ENCODE results near the gene ZNF655.

Gene ZNF655

DNA sequence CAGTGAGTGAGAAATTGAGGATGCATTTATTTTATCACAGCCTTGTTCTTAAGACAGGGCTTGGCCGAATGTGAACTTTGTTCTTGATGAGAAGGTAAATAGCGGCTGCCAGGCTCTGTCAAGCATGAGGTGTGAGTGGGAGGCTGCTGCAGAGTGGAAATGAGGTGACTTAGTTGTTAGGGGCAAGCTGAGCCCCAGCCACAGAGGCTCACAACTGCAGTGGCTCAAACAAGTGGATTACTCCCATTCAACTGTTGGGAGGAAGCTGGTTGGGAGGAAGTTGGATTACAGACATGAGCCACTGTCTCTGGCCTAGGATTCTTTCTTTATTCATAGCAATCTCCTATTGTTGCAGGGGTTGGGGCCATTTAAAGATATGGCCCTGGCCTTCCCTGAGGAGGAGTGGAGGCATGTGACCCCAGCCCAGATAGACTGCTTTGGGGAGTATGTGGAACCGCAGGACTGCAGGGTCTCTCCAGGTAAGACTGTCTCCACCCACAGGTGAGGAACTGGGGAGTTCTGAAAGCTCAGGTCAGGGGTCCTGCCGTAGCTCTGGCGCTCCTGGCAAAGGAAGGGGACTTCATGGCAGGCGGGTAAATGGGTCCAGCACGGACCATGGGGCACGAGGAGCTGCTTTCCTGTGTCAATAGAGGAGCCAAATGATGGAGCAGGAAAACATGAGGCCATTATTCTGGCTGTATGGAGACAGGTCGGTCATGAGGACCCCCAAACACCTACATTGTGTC, 65.4 kb downstream of the ZNF655 start:
- no peak for ATAC-seq
- TF ChIP-seq SNAI2 (CRISPR knock-in tag; IDR thresholded peaks at IDR 0.05) (no peak), BACH2 (CRISPR knock-in tag; IDR thresholded peaks at IDR 0.05; ENCODE audit: borderline replicate concordance) (no peak), OSR1 (CRISPR knock-in tag; IDR thresholded peaks at IDR 0.05) (no peak), ZFP30 (CRISPR knock-in tag; IDR thresholded peaks at IDR 0.05) (no peak), CSDC2 (CRISPR knock-in tag; IDR thresholded peaks at IDR 0.05) (no peak), ARNTL (CRISPR knock-in tag; IDR thresholded peaks at IDR 0.05; ENCODE audit: borderline replicate concordance, low read depth) (no peak), ZFP3 (CRISPR knock-in tag; IDR thresholded peaks at IDR 0.05) (no peak), ZC3H10 (CRISPR knock-in tag; IDR thresholded peaks at IDR 0.05) (no peak), TCF4 (CRISPR knock-in tag; IDR thresholded peaks at IDR 0.05; ENCODE audit: borderline replicate concordance) (no peak), ZNF70 (CRISPR knock-in tag; IDR thresholded peaks at IDR 0.05) (no peak), GLIS3 (CRISPR knock-in tag; IDR thresholded peaks at IDR 0.05) (no peak), ESRRG (CRISPR knock-in tag; IDR thresholded peaks at IDR 0.05) (no peak), ZNF8 (CRISPR knock-in tag; IDR thresholded peaks at IDR 0.05) (no peak), TOX (CRISPR knock-in tag; IDR thresholded peaks at IDR 0.05; ENCODE audit: borderline replicate concordance) (no peak), RARB (CRISPR knock-in tag; IDR thresholded peaks at IDR 0.05) (no peak), ISL1 (CRISPR knock-in tag; IDR thresholded peaks at IDR 0.05) (no peak)
- TF ChIP-seq, protein P1, sequence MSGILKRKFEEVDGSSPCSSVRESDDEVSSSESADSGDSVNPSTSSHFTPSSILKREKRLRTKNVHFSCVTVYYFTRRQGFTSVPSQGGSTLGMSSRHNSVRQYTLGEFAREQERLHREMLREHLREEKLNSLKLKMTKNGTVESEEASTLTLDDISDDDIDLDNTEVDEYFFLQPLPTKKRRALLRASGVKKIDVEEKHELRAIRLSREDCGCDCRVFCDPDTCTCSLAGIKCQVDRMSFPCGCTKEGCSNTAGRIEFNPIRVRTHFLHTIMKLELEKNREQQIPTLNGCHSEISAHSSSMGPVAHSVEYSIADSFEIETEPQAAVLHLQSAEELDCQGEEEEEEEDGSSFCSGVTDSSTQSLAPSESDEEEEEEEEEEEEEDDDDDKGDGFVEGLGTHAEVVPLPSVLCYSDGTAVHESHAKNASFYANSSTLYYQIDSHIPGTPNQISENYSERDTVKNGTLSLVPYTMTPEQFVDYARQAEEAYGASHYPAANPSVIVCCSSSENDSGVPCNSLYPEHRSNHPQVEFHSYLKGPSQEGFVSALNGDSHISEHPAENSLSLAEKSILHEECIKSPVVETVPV (CRISPR knock-in tag; IDR thresholded peaks at IDR 0.05), result no peak
- TF ChIP-seq, protein P2, sequence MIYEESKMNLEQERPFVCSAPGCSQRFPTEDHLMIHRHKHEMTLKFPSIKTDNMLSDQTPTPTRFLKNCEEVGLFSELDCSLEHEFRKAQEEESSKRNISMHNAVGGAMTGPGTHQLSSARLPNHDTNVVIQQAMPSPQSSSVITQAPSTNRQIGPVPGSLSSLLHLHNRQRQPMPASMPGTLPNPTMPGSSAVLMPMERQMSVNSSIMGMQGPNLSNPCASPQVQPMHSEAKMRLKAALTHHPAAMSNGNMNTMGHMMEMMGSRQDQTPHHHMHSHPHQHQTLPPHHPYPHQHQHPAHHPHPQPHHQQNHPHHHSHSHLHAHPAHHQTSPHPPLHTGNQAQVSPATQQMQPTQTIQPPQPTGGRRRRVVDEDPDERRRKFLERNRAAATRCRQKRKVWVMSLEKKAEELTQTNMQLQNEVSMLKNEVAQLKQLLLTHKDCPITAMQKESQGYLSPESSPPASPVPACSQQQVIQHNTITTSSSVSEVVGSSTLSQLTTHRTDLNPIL (CRISPR knock-in tag; IDR thresholded peaks at IDR 0.05; ENCODE audit: low read depth), result no peak
- TF ChIP-seq, protein P3, sequence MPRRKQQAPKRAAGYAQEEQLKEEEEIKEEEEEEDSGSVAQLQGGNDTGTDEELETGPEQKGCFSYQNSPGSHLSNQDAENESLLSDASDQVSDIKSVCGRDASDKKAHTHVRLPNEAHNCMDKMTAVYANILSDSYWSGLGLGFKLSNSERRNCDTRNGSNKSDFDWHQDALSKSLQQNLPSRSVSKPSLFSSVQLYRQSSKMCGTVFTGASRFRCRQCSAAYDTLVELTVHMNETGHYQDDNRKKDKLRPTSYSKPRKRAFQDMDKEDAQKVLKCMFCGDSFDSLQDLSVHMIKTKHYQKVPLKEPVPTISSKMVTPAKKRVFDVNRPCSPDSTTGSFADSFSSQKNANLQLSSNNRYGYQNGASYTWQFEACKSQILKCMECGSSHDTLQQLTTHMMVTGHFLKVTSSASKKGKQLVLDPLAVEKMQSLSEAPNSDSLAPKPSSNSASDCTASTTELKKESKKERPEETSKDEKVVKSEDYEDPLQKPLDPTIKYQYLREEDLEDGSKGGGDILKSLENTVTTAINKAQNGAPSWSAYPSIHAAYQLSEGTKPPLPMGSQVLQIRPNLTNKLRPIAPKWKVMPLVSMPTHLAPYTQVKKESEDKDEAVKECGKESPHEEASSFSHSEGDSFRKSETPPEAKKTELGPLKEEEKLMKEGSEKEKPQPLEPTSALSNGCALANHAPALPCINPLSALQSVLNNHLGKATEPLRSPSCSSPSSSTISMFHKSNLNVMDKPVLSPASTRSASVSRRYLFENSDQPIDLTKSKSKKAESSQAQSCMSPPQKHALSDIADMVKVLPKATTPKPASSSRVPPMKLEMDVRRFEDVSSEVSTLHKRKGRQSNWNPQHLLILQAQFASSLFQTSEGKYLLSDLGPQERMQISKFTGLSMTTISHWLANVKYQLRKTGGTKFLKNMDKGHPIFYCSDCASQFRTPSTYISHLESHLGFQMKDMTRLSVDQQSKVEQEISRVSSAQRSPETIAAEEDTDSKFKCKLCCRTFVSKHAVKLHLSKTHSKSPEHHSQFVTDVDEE (CRISPR knock-in tag; IDR thresholded peaks at IDR 0.05), result no peak
- TF ChIP-seq, protein P4, sequence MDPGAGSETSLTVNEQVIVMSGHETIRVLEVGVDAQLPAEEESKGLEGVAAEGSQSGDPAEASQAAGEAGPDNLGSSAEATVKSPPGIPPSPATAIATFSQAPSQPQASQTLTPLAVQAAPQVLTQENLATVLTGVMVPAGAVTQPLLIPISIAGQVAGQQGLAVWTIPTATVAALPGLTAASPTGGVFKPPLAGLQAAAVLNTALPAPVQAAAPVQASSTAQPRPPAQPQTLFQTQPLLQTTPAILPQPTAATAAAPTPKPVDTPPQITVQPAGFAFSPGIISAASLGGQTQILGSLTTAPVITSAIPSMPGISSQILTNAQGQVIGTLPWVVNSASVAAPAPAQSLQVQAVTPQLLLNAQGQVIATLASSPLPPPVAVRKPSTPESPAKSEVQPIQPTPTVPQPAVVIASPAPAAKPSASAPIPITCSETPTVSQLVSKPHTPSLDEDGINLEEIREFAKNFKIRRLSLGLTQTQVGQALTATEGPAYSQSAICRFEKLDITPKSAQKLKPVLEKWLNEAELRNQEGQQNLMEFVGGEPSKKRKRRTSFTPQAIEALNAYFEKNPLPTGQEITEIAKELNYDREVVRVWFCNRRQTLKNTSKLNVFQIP (CRISPR knock-in tag; IDR thresholded peaks at IDR 0.05; ENCODE audit: borderline replicate concordance, low read depth), result no peak

DNA sequence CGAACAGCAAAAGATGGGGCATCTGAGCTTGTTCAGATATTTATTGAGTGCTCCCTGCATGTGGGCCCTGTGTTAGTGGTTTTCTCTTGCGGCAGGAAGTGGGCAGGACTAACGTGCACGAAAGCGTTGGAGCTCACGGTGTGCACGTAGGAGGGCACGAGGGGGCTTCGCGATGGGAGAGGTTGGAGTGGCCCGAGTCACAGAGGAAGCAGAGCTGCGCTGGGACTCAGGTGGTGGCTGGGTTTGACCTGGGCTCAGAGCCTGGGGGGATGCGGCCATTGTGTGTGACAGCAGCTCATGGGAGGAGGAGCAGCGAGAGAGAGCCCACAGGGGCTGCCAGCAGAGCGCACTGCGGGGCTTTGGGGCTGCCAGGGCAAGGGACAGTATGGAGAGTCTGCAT, 66.0 kb downstream of the ZNF655 start:
- ATAC-seq, result no peak

More for the DNA sequence above, 66.0 kb downstream of the ZNF655 start:
- TF ChIP-seq TOX (CRISPR knock-in tag; IDR thresholded peaks at IDR 0.05; ENCODE audit: borderline replicate concordance) (no peak), ZC3H10 (CRISPR knock-in tag; IDR thresholded peaks at IDR 0.05) (no peak), ARNTL (CRISPR knock-in tag; IDR thresholded peaks at IDR 0.05; ENCODE audit: borderline replicate concordance, low read depth) (no peak), ZNF565 (CRISPR knock-in tag; conservative IDR thresholded peaks at IDR 0.05; ENCODE audit: low read depth) (no peak), ESRRG (CRISPR knock-in tag; IDR thresholded peaks at IDR 0.05) (no peak), ZFP3 (CRISPR knock-in tag; IDR thresholded peaks at IDR 0.05) (no peak), BACH2 (CRISPR knock-in tag; IDR thresholded peaks at IDR 0.05; ENCODE audit: borderline replicate concordance) (no peak), ISL1 (CRISPR knock-in tag; IDR thresholded peaks at IDR 0.05) (no peak), ZFP30 (CRISPR knock-in tag; IDR thresholded peaks at IDR 0.05) (no peak), SNAI2 (CRISPR knock-in tag; IDR thresholded peaks at IDR 0.05) (no peak), OSR1 (CRISPR knock-in tag; IDR thresholded peaks at IDR 0.05) (no peak)
- TF ChIP-seq, protein P3 (CRISPR knock-in tag; IDR thresholded peaks at IDR 0.05), result no peak
- TF ChIP-seq, protein P5, sequence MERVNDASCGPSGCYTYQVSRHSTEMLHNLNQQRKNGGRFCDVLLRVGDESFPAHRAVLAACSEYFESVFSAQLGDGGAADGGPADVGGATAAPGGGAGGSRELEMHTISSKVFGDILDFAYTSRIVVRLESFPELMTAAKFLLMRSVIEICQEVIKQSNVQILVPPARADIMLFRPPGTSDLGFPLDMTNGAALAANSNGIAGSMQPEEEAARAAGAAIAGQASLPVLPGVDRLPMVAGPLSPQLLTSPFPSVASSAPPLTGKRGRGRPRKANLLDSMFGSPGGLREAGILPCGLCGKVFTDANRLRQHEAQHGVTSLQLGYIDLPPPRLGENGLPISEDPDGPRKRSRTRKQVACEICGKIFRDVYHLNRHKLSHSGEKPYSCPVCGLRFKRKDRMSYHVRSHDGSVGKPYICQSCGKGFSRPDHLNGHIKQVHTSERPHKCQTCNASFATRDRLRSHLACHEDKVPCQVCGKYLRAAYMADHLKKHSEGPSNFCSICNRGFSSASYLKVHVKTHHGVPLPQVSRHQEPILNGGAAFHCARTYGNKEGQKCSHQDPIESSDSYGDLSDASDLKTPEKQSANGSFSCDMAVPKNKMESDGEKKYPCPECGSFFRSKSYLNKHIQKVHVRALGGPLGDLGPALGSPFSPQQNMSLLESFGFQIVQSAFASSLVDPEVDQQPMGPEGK (CRISPR knock-in tag; IDR thresholded peaks at IDR 0.05; ENCODE audit: borderline replicate concordance), result no peak

All from SK-N-SH treated with all-trans-retinoic acid at 6 μM for 48 hours (cell line).